ENCODE data around the gene ULK3.

The ULK3 gene

GRCh38 chr15:74812533-74812932 lies 30.4 kb downstream of the ULK3 start, which contains the start of gene LMAN1L:
LMAN1L (plus strand) TSS chr15:74812835; CDS start chr15:74812855, 20 bp downstream.
- TF ChIP-seq, protein P1, sequence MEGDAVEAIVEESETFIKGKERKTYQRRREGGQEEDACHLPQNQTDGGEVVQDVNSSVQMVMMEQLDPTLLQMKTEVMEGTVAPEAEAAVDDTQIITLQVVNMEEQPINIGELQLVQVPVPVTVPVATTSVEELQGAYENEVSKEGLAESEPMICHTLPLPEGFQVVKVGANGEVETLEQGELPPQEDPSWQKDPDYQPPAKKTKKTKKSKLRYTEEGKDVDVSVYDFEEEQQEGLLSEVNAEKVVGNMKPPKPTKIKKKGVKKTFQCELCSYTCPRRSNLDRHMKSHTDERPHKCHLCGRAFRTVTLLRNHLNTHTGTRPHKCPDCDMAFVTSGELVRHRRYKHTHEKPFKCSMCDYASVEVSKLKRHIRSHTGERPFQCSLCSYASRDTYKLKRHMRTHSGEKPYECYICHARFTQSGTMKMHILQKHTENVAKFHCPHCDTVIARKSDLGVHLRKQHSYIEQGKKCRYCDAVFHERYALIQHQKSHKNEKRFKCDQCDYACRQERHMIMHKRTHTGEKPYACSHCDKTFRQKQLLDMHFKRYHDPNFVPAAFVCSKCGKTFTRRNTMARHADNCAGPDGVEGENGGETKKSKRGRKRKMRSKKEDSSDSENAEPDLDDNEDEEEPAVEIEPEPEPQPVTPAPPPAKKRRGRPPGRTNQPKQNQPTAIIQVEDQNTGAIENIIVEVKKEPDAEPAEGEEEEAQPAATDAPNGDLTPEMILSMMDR (IDR thresholded peaks at IDR 0.05; ENCODE audit: low read depth, low read length): no peak
- no peak for DNase-seq (ENCODE audit: extremely low read depth, low read depth)

- TF ChIP-seq, protein P1 (IDR thresholded peaks at IDR 0.05; ENCODE audit: low read depth, low read length): no peak
- DNase-seq (ENCODE audit: extremely low read depth, low read depth): no peak
These were observed 33.0 kb downstream of the ULK3 start for GRCh38 chr15:74809956-74810355.

GRCh38 chr15:74809242-74809641 lies 33.7 kb downstream of the ULK3 start:
- DNase-seq (ENCODE audit: extremely low read depth, low read depth): no peak
- TF ChIP-seq, protein P1 (IDR thresholded peaks at IDR 0.05; ENCODE audit: low read depth, low read length): no peak

DNA sequence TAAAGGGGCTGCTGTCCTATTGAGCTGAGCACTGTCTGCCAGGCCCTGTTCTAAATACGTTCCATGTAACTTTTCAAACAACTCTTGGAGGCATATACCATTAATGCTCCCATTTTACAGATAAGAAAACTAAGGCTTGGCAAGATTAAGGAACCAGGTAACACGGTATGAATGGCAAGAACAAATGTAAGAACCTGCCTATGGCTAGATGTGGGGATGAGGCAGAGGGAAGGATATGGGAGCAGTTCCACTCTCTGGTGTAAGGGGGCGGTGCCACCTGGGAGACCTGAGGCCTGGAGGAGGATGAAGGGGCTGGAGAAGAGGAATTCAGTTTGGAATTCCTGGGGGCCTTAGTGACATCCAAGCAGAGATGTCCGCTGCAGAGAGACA lies 34.1 kb downstream of the ULK3 start:
- no peak for DNase-seq (ENCODE audit: extremely low read depth, low read depth)
- TF ChIP-seq, protein P1 (IDR thresholded peaks at IDR 0.05; ENCODE audit: low read depth, low read length): no peak

GRCh38 chr15:74808078-74808839 lies 34.7 kb downstream of the ULK3 start:
- TF ChIP-seq, protein P1 (IDR thresholded peaks at IDR 0.05; ENCODE audit: low read depth, low read length): no peak
- DNase-seq (ENCODE audit: extremely low read depth, low read depth): no peak

DNA sequence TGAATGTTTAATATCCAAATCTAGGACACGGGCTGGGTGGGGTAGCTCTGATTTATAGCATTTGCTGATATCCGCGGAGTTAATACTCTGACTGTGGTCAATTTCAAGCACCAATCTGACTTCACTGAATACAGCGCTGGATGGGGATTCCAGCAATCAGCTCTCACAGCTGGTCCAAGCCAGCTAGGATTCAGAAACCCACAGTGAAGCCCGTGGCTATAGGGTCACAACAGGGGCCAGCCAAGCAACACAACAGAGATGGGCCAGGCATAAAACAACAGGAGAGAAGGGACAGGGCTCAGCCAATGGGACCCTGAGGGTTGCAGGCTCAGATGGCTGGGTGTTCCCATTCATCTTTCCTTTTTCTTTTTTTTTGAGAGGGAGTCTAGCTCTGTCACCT lies 35.7 kb downstream of the ULK3 start:
- TF ChIP-seq, protein P1 (IDR thresholded peaks at IDR 0.05; ENCODE audit: low read depth, low read length): no peak
- no peak for DNase-seq (ENCODE audit: extremely low read depth, low read depth)

GRCh38 chr15:74804935-74805334 lies 38.0 kb downstream of the ULK3 start:
- DNase-seq (ENCODE audit: extremely low read depth, low read depth): no peak
- TF ChIP-seq, protein P1 (IDR thresholded peaks at IDR 0.05; ENCODE audit: low read depth, low read length): no peak
